Measurements from ENCODE around the gene ENTHD1. TPM values are rescaled to one million over a fixed set of nuclear protein-coding genes. Genes with fewer than 3 reads are reported as not detected.

The ENTHD1 gene
- total and polyA plus RNA-seq, 9 of the 15 experiments (the other 6 are each of a cell fraction or from before 2014, with no cell fraction given) = 0.13 to 0.98 (median 0.35) TPM

Small RNA genes within 50 kb of the gene (small RNA-seq; reads per million reads assigned to genes)
- not detected for gene RN7SKP210

Other genes with a start within 250 kb of the ENTHD1 start
- gene GRAP2, start 7.3 kb upstream of the ENTHD1 start, total RNA-seq (2014; rRNA removed) = 67.9 and 83.1 TPM in 2 replicates
- gene GRAP2, start 7.3 kb upstream of the ENTHD1 start, total RNA-seq (2014; rRNA removed; fragmentation: Illumina TruSeq; extraction: Trizol) = 43.0 and 46.6 TPM in 2 replicates
- 29.5 and 30.2 TPM in 2 replicates for gene GRAP2, start 7.3 kb upstream of the ENTHD1 start, total RNA-seq (2015; rRNA removed; fragmentation: Illumina TruSeq; extraction: Trizol)
- 62.2 and 71.4 TPM in 2 replicates for gene GRAP2, start 7.3 kb upstream of the ENTHD1 start, total RNA-seq (2021)
- gene GRAP2, start 7.3 kb upstream of the ENTHD1 start, polyA plus RNA-seq (2011; rRNA removed) = 22.0 and 60.4 TPM in 2 replicates
- gene GRAP2, start 7.3 kb upstream of the ENTHD1 start, polyA plus RNA-seq (2014; fragmentation: Illumina TruSeq; extraction: Trizol) = 67.6 and 69.5 TPM in 2 replicates
- gene GRAP2, start 7.3 kb upstream of the ENTHD1 start, polyA plus RNA-seq (2014; fragmentation: Nextera tagmentation; extraction: Ambion mirVana) = 1 to 10 TPM; 4.8 to 8.8 TPM
- gene GRAP2, start 7.3 kb upstream of the ENTHD1 start, polyA plus RNA-seq (2014; rRNA removed) = 76.8 and 88.7 TPM in 2 replicates
- gene TMA7B, start 66.6 kb upstream of the ENTHD1 start, total RNA-seq (2014; rRNA removed) = 12.0 and 14.2 TPM in 2 replicates
- 13.9 and 17.0 TPM in 2 replicates for gene TMA7B, start 66.6 kb upstream of the ENTHD1 start, total RNA-seq (2014; rRNA removed; fragmentation: Illumina TruSeq; extraction: Trizol)
- 5.3 and 5.6 TPM in 2 replicates for gene TMA7B, start 66.6 kb upstream of the ENTHD1 start, total RNA-seq (2015; rRNA removed; fragmentation: Illumina TruSeq; extraction: Trizol)
- gene TMA7B, start 66.6 kb upstream of the ENTHD1 start, total RNA-seq (2021) = 11.2 and 12.8 TPM in 2 replicates
- 3.2 and 10.9 TPM in 2 replicates for gene TMA7B, start 66.6 kb upstream of the ENTHD1 start, polyA plus RNA-seq (2011; rRNA removed)
- gene TMA7B, start 66.6 kb upstream of the ENTHD1 start, polyA plus RNA-seq (2014; fragmentation: Illumina TruSeq; extraction: Trizol) = 9.4 and 11.8 TPM in 2 replicates
- 1 to 10 TPM; 5.7 to 8.7 TPM for gene TMA7B, start 66.6 kb upstream of the ENTHD1 start, polyA plus RNA-seq (2014; fragmentation: Nextera tagmentation; extraction: Ambion mirVana)
- gene TMA7B, start 66.6 kb upstream of the ENTHD1 start, polyA plus RNA-seq (2014; rRNA removed) = 13.2 and 14.5 TPM in 2 replicates
- gene FAM83F, start 101.2 kb upstream of the ENTHD1 start, total RNA-seq (2014; rRNA removed) = 0.04 and 0.05 TPM in 2 replicates
- 0.03 and 0.04 TPM in 2 replicates for gene FAM83F, start 101.2 kb upstream of the ENTHD1 start, total RNA-seq (2014; rRNA removed; fragmentation: Illumina TruSeq; extraction: Trizol)
- gene FAM83F, start 101.2 kb upstream of the ENTHD1 start, total RNA-seq (2015; rRNA removed; fragmentation: Illumina TruSeq; extraction: Trizol) = under 0.01 and 0.04 TPM in 2 replicates
- 0.07 and 0.13 TPM in 2 replicates for gene FAM83F, start 101.2 kb upstream of the ENTHD1 start, total RNA-seq (2021)
- 0.03 and 0.10 TPM in 2 replicates for gene FAM83F, start 101.2 kb upstream of the ENTHD1 start, polyA plus RNA-seq (2011; rRNA removed)
- gene FAM83F, start 101.2 kb upstream of the ENTHD1 start, polyA plus RNA-seq (2014; fragmentation: Illumina TruSeq; extraction: Trizol) = 0.03 TPM in 1 of 2 replicates, not detected in the other
- gene FAM83F, start 101.2 kb upstream of the ENTHD1 start, polyA plus RNA-seq (2014; fragmentation: Nextera tagmentation; extraction: Ambion mirVana) = under 1 TPM in 1 of 2 experiments, not detected in 1; 0.01 TPM
- 0.04 and 0.05 TPM in 2 replicates for gene FAM83F, start 101.2 kb upstream of the ENTHD1 start, polyA plus RNA-seq (2014; rRNA removed)

All from K562 (cell line).